Peyer's patch (tissue), 4 donors: ENCODE data around the gene SEC14L3. TPM values are rescaled to one million over a fixed set of nuclear protein-coding genes. Genes with fewer than 3 reads are reported as not detected.

ENCODE experiments used
- DNase-seq, 3 donors: peaks; one replicate each; pipeline ENCODE4 v3.0.0-alpha.2; 2017 to 2019
- H3K27ac ChIP-seq, 4 donors: fragments of 200-600 bp; sonication (generic); one replicate each; pipeline ENCODE4 v1.5.1; 2016 to 2019
- H3K27me3 ChIP-seq, 2 donors: fragments of 200-600 bp; sonication (generic); one replicate each; pipeline ENCODE4 v1.5.1; 2019
- H3K36me3 ChIP-seq, 3 donors: fragments of 200-600 bp; sonication (generic); one replicate each; pipeline ENCODE4 v1.5.1; 2016 to 2019
- H3K4me1 ChIP-seq, 4 donors: fragments of 200-600 bp; sonication (generic); one replicate each; pipeline ENCODE4 v1.5.1; 2016 to 2019
- H3K4me3 ChIP-seq, 4 donors: fragments of 200-600 bp; sonication (generic); 1 replicate in 3 of 4; 2 replicates in 1 of 4; pipeline ENCODE4 v1.5.1; 2016 to 2019; ENCODE audit warnings: mild to moderate bottlenecking in 1 of 4
- H3K9me3 ChIP-seq, 4 donors: fragments of 200-600 bp; sonication (generic); one replicate each; pipeline ENCODE4 v1.5.1; 2016 to 2019; ENCODE audit warnings: mild to moderate bottlenecking in 1 of 4
- CTCF ChIP-seq, 6 experiments: fragments of 450-650 bp in 4 of 6; fragments of 200-600 bp in 2 of 6; sonication (generic) in 1 of 6; IDR thresholded peaks; one replicate each; pipeline ENCODE4 v1.5.1; 2017 to 2019; ENCODE audit warnings: antibody characterized with exemption in 6 of 6, mild to moderate bottlenecking in 3 of 6, moderate library complexity in 1 of 6
- POLR2A ChIP-seq, 2 donors: fragments of 450-650 bp; IDR thresholded peaks; one replicate each; pipeline ENCODE4 v1.5.1; 2017; ENCODE audit warnings: antibody characterized with exemption in 2 of 2, mild to moderate bottlenecking in 2 of 2, moderate library complexity in 2 of 2
- total RNA-seq, 4 donors: library from RNA; depleted of rRNA; stranded (reverse); fragments of >200 nt; gene quantifications; one replicate each; pipeline ENCODE4 v1.1.0, GENCODE V29; 2016

The SEC14L3 gene
- total RNA-seq, 4 donors from 2014 or later, result not detected

GRCh38 chr22:30439836-30440235 lies 32.0 kb downstream of the SEC14L3 start:
- Histone ChIP-seq H3K4me3 (no peak overlapping the region), H3K4me1 (peaks cover 0 to 5% (median 0%) of the 10 kb centered on the region in 4 donors), H3K36me3 (no peaks in the 10 kb centered on the region), H3K9me3 (peaks cover 0 to 3% (median 0%) of the 10 kb centered on the region in 4 donors), H3K27me3 (no peaks in the 10 kb centered on the region), H3K27ac (no peak overlapping the region)
- DNase-seq, result peak in 1 of 3 donors; percentile 43
- TF ChIP-seq POLR2A (IDR thresholded peaks at IDR 0.05) (no peak), CTCF (IDR thresholded peaks at IDR 0.05) (no peak)

- TF ChIP-seq CTCF (IDR thresholded peaks at IDR 0.05) (no peak), POLR2A (IDR thresholded peaks at IDR 0.05) (no peak)
- H3K27me3 ChIP-seq, result no peaks in the 10 kb centered on the region
- peak in 1 of 3 donors; percentile 19 for DNase-seq
- no peak overlapping the region for H3K27ac ChIP-seq
- H3K4me3 ChIP-seq, result no peak overlapping the region
- no peaks in the 10 kb centered on the region for H3K36me3 ChIP-seq
- H3K9me3 ChIP-seq, result peaks cover 0 to 3% (median 0%) of the 10 kb centered on the region in 4 donors
- H3K4me1 ChIP-seq, result peaks cover 0 to 5% (median 0%) of the 10 kb centered on the region in 4 donors
These were observed 32.6 kb downstream of the SEC14L3 start for GRCh38 chr22:30439226-30439625.

- H3K27ac ChIP-seq, result no peak overlapping the region
- H3K4me1 ChIP-seq, result peaks cover 0 to 5% (median 0%) of the 10 kb centered on the region in 4 donors
- no peak for TF ChIP-seq CTCF (IDR thresholded peaks at IDR 0.05)
- no peak overlapping the region for H3K4me3 ChIP-seq
- no peaks in the 10 kb centered on the region for H3K27me3 ChIP-seq
- H3K36me3 ChIP-seq, result no peaks in the 10 kb centered on the region
- H3K9me3 ChIP-seq, result peaks cover 0 to 3% (median 0%) of the 10 kb centered on the region in 4 donors
- no peak for DNase-seq
These were observed 33.3 kb downstream of the SEC14L3 start for GRCh38 chr22:30438559-30438958.

- H3K4me3 ChIP-seq, result peak overlapping the region in 1 of 4 donors; percentile 2
- H3K27me3 ChIP-seq, result no peaks in the 10 kb centered on the region
- H3K36me3 ChIP-seq, result no peaks in the 10 kb centered on the region
- peak overlapping the region; percentile 32 to 61 (median 52) for H3K27ac ChIP-seq
- peaks cover 0 to 3% (median 0%) of the 10 kb centered on the region in 4 donors for H3K9me3 ChIP-seq
- DNase-seq, result no peak
- TF ChIP-seq CTCF (IDR thresholded peaks at IDR 0.05), result no peak
- peaks cover 0 to 5% (median 0%) of the 10 kb centered on the region in 4 donors for H3K4me1 ChIP-seq
These were observed 35.6 kb downstream of the SEC14L3 start for GRCh38 chr22:30436196-30436595.

GRCh38 chr22:30435674-30436126 lies 36.1 kb downstream of the SEC14L3 start:
- Histone ChIP-seq H3K4me1 (peaks cover 0 to 5% (median 0%) of the 10 kb centered on the region in 4 donors), H3K36me3 (no peaks in the 10 kb centered on the region), H3K27me3 (no peaks in the 10 kb centered on the region), H3K9me3 (peaks cover 0 to 3% (median 0%) of the 10 kb centered on the region in 4 donors), H3K4me3 (peak overlapping the region in 1 of 4 donors; percentile 2), H3K27ac (peak overlapping the region; percentile 32 to 61 (median 52))
- peak in 2 of 3 donors; percentile 80 to 93 for DNase-seq
- TF ChIP-seq CTCF (IDR thresholded peaks at IDR 0.05) (peak in 4 of 6 experiments; percentile 28 to 36 (median 32)), POLR2A (IDR thresholded peaks at IDR 0.05) (no peak)
